HG03045 (cell line): ENCODE measurements around the gene TOP2A.

Experiments used
- ATAC-seq: cut with Tn5 transposase; IDR thresholded peaks from one replicate; pipeline ENCODE4 v1.9.1; 2021; ENCODE audit warnings: mild to moderate bottlenecking, moderate library complexity; ENCODE audit not compliant: unreplicated experiment

Gene TOP2A

DNA sequence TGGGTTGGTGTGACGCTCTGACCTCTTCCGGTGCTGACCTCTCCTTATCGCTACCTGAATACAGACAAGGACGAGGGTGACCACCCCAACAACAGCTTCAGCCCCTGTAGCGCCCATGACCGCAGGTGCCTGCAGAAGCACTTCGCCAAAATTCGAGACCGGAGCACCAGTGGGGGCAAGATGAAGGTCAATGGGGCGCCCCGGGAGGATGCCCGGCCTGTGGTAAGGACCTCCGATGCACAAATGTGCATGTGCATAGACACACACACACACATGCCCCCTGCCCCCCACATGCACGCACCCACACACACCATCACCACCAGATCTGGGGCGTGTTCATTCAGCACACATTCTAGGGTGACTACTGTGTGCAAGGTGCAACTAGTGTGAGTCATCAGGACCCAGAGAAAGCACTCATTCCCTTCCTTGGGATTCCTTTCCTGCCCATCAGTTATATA lies 35.3 kb upstream of the TOP2A start:
- ATAC-seq = no peak

DNA sequence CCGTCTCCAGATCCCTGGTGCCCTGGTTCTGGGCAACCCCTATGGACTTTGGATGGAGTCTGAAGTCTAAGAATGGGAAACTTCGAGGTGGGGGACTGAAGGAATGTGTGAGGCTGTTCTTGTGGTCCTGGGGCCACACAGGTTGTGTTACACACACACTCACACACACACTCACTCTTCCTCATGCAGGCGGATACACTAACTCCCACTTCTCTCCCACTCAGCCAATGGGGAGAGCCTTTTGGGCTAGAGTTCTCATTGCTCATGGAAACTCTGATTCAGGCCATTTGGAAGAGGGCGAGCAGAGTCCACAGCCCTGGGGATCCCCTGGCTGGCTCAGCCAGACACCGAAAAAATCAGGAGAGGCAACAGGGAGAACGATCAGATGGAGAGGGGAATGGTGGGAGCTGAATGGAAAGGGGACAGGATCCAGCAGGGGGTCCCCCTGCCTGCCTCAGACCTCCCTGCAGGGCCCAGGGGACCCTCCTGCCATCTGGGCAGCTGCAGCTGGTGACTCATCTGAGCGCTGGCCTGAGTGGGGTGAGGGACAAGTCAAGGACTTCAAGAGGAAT lies 34.6 kb upstream of the TOP2A start:
- no peak for ATAC-seq

DNA sequence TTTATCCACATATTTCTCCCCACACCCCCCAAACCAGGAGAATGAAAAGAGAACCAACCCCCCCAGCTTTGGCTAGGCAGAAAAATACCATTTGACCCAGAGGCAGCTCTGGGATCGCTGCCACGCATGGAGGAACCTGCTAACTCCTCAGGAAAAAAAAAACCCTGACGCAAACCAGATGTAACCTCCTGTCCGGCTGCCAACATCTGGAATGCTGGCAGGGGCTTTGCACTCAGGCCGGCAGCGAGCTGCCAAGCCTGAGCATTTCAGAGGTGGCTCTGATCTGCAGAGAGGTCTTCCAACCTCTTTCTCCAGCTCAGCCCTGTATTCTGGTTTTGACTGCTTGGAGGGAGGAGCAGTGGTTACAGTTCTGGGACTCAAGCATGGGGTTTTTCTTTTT lies 33.7 kb upstream of the TOP2A start:
- no peak for ATAC-seq

DNA sequence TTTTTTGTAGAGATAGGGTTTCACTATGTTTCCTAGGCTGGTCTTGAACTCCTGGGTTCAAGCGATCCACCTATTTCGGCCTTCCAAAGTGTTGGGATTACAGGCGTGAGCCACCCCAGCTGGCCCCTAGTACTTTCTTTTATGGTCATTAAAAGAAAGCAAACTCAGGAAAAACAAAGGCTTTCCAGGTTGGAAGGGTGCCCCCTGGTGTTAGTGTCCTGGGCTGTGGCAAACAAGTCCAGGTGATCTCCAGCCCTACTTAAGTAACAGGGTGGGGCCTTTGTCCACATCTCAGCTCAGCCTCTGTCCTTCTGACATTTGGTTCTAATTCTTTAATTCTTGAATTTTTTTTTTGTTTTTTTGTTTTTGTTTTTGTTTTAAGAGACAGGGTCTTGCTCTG lies 32.5 kb upstream of the TOP2A start:
- ATAC-seq = no peak

DNA sequence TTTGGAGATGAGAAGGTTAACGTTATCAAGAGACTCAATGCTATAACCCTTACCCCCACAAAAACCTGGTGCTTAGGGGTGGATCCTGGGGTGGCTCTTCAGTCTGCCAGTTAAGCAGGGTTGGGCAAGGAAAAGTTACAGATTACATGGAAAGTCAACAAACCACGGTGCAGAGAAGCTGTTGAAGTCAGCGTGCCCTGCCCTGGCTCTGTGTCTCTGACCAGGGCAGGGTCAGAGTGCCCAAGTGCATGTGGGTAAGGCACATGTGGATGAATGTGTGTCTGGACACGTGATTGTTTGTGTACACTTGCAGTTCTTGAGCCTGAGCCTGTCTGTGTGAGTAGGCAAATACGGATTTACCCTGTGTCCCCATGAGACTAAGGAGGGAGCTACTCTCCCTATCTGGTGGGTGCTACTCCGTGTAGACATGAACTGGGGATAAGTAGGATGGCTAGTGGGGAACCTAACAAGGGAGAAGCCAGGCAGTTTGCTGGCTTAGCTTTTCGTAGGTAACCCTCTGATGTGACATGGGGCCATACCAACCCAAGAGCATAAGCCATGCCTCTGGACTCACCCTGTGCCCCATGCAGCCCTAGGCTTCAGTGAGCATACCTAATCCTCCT lies 31.1 kb upstream of the TOP2A start:
- ATAC-seq = no peak

DNA sequence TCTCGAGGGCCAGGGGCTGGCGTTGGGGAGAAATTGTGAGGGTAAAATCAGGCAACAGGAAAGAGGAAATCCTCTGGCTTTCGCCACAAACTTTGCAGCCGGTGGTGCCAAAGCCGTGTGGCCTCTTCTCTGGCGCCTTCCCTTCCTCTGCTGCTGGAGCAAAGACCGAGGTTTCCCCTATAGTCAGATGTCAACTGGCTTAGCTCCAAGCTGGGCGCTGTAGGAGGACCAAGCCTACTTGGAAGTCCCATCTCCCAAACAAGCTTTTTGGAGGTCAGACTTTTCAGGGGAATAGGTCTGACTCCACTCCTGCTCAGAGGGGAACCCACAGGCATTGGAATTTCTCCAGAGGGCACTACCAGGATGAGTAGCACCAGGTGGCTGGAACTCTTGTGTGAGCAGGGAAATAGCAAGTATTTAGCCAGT lies 30.5 kb upstream of the TOP2A start:
- ATAC-seq = no peak

DNA sequence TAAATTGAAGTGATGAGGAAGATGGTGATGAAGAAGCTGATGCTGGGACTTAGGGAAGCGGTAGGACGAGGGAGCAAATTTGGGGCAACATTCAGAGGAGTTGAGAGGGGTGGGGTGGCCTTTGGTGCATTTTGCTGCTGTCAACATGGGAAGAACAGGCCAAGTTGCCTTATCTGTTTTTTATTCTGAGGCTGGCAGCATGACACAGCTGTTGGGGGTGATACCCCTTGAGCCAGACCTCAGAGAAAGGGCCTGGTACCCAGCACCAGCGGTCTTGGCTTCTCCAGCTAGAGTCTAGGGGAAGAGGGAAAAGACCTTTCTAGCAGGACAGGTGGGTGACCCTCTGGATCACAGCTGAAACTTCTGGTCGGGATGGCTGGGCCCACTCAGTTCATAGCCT lies 30.1 kb upstream of the TOP2A start:
- no peak for ATAC-seq

DNA sequence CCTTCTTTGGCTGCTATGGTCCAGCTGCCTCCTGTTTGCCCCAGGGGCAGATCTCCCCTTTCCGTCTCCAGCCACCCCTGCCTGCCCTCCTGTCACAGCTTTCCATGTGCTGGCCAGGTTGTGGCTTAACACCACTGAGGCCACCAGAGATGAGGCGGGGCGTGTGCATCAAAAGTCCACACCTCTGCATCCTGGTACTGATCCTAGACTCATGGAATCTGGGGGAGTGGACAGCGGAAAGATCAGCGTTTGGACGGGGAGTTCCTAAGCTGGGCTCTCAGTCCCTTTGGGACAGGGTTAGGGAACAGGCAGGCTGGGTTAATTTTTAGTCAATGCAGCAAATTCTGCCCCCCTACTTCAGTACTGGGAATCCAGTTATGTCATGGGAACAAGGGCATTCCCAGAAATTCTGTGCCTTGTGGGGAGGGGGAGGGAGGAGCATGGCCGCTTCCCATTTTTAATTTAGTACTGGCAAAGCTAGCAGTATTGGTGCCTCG lies 29.5 kb upstream of the TOP2A start:
- ATAC-seq = no peak

DNA sequence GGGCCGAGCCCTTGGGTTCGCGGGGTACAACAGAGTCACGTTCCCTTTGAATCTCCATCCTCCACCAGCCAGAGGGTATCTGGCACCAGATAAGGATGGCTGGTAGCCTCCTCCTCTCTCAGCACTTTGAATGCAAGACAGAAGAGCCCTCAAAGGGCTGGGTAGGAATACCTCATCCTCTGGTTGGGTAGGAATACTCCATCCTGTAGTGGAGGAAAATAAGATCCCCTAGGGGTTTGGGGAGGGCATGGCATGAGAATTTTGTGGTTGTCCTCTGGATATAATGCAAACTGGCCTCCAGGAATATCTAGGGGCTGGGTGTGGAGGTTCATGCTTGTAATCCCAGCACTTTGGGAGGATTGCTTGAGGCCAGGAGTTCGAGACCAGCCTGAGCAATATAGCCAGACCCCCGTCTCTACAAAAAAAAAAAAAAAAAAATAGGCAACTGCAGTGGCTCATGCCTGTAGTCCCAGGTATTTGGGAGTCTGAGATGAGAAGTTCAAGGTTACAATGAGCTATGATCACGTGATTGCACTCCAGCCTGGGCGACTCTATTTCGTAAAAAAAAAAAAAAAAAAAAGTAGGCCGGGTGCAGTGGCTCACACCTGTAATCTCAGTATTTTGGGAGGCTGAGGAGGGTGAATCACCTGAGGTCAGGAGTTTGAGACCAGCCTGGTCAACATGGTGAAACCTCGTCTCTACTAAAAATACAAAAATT lies 28.2 kb upstream of the TOP2A start:
- no peak for ATAC-seq

DNA sequence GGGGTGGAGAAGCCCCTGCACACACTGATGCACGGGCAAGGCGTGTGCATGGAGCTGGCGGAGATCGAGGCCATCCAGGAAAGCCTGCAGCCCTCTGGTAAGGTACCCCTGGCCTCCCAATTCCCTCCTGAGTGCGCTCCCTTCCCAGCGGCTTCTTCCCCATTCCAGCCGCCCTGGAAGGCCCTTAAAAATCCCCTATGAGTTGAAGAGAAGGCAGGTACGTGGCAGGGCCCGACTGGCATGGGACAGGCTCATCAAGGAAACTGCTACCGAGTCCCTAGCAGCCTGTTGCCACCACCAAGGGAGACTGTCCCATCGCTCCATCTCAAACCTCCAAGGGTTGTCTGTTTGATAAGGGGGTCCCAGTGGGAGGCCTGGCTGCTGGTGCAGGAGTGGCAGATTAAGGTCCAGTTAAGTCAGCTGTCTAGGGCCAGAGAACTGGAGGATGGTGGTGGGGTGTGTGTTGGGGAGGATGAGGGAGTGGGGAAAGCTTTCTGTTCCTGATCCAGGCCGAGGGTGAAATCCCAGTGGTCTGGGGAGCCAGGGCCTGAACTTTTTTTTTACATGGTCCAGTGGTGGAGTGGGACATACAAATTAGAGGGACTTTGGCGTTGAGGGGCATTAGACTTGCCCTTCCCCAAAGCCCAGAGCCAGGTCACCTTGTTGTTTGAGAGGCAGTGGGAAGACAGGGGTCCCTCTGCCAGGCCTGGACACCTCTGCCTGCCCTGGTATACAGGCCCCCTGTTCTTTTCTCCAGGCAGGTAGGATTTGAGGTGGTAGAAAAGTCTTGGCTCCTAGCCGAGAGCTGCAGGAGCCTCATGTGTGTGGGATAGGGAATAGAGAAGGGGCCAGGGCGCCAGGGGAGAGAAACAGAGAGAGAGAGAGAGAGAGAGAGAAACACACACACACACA lies 26.5 kb upstream of the TOP2A start:
- no peak for ATAC-seq

DNA sequence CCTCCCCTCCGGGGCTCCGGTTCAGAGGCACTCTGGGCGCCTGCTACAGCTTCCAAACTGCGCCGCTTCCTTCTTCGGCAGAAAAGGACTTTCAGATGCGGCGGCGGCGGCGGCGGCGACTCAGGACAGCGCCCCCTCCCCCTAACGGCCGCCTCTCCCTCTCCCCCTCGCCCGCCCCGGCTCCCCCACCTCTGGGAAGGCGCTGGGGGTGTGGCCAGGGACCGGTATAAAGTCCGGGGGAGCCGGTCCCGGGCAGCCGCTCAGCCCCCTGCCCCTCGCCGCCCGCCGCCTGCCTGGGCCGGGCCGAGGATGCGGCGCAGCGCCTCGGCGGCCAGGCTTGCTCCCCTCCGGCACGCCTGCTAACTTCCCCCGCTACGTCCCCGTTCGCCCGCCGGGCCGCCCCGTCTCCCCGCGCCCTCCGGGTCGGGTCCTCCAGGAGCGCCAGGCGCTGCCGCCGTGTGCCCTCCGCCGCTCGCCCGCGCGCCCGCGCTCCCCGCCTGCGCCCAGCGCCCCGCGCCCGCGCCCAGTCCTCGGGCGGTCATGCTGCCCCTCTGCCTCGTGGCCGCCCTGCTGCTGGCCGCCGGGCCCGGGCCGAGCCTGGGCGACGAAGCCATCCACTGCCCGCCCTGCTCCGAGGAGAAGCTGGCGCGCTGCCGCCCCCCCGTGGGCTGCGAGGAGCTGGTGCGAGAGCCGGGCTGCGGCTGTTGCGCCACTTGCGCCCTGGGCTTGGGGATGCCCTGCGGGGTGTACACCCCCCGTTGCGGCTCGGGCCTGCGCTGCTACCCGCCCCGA lies 25.7 kb upstream of the TOP2A start, which contains the start of gene IGFBP4:
TSS of gene IGFBP4 (plus strand) at position 255 of the 792 bp plus-strand sequence. CDS start at position 541, 286 bp downstream.
- no peak for ATAC-seq

DNA sequence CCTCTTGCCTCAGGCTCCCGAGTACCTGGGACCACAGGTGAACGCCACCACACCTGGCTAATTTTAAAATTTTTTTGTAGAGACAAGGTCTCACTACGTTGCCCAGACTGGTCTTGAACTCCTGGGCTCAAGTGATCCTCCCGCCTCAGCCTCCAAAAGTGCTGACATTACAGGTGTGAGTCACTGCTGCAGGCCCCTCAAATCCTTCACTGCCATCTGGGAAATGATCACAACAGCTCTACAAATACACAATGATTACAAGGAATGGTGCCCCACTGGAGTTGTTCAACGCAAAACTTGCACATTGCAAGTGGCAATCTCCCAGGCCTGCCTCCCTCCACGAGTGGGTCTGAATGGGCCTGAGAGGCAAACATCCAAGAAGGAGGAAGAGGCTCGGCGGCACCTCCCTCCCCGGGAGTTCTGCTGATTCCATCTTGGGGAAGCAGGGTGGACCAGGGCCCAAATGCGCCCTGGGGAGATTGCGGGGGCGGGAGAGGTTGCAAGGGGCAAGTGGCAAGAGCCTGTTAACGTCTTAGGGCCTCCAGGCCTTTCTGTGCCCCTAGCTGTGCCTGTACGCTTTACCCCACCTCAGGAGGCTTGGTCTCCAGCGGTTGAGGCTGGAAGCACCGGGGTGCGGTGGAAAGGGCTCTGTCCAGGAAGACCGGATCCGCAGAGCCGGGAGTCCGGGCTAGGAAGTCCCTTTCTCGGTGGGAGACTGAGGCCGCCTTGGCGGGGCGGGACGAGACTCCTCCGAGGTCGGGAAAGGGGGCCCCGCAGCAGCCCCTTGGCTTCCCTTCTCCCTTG lies 24.9 kb upstream of the TOP2A start:
- no peak for ATAC-seq

DNA sequence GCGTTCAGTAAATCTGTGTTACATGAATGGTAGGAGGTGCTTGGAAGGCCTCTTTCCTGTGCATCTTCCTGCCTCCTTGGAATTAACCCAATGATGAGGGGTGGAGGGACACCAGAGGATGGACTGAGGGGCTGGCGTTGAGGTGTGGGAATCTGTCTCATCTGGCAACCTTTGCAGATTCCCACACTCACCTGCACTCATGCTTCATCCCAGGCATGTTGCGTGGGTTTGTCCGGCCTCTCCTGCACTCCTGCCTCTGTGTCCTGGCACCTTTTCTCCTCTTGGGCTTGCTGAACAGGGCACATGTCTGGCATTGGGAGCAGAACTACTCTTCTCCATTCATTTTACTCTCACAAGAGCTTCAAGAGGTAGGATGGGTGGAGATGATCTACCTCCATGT lies 22.5 kb upstream of the TOP2A start:
- no peak for ATAC-seq

DNA sequence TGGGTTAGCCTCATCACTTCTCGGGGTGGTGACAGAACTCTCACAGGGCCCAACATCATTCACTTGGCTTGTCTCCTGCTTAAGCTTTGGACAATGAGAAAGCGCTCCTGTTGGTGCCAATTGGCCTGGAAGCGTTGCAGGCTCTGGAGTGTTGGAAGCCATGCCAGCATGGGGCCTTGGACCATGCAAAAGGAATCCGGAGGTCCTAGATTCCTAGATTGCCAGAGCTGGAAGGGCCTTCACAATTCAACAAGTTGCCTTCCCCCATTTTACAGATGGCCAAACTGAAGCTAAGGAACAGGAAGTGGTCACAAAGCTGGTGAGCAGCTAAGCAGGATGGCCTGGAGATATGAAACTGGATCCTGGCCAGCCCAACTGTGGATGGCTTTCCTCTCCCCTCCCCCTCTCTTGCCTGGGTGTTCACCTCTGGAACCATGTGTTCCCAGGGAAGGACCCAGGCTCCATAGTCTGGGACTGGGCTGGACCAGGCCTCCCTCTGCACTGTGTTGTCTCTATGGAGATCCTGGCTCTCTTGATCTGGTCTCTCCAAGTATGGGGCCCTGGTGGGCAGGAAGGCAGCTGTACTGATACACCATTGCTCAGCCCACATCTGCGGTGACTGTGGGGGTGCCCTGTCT lies 19.5 kb upstream of the TOP2A start:
- ATAC-seq = no peak

DNA sequence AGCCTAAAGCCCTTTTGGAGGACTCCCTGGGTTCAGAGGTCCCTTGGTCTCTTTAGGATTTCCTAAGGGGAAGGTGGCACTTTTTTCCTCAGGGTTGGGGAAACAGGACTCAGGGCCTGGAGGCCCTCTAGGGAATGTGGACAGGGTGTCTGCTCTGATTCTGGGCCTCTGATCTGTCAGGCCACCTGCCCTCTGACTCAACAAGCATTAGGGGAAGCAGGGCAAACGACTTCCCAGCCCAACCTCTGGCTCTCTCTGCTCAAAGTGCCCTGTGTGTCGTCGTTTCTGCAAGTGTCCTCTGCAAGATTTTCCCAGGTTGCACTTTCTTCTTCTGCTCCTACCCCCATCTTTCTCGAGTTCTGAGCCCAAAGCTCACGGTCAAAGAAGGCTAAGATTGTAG lies 18.9 kb upstream of the TOP2A start:
- ATAC-seq = no peak

DNA sequence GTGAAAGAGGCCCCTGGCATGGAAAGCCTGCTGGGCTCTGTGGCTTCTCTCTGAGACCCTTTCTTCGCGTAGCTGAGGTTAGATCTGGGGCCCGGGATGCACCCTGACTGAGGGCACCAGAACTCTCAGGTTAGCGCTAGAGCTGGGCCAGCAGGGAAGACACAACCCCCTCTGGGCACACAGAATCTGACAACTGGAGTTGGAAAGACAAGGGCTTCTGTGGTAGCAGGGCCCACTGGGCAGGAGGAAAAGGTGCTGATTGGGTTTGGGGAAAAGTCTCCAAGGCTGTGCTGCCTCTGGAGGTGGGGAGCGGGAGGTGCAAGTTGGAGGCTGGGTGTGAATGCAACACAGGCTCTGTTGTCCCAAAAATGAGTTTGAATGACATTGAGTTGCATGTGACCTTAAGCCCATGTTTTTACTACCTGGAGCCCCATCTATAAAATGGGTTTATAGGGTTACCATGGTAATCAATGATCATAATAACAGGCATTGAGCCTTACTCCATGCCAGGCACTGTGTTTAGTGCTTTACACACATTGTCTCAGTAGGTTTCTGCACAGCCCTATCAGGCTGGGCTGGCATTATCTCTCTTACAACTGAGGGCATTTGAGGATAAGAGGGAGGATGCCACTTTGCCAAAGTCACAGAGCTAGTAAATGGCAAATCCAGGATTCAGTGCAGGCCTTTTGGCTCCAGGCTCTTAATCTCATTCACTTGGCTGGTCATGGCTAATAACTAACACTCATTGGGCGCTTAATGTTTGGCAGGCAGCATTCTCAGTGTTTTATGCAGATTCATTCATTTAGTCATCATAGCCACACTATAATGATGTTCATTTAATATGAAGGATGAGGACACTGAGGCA lies 16.1 kb upstream of the TOP2A start:
- ATAC-seq = no peak

DNA sequence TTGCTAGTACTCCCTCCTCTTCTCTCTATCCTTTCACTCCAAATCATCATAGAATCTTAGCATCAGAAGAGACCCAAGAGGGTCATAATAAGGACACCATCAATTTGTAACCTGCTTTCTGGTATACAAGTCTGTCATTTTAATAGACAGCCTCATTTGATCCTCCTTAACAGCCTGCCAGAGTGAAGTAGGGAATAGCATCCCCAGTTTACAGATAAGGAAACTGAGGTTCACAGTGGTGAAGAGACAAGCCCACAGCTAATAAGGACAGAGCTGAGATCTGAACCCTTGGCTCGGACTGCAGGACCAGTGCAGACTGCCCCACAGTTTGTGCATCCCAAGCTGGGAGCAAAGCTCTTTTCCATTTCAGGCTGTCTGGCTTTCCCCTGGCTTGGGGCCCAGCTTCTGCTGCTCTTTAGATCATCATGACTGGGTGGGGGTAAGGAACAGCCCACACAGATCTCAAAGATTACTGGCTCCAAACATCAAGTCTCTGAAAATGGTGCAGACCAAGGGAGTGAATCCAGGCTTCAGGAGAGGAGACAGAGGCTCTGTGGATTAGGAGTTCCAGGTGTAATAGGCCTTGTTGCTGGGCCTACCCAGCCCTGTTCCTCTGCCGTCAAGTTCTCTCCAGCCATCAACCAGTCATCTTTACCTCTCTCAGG lies 15.3 kb upstream of the TOP2A start:
- no peak for ATAC-seq

DNA sequence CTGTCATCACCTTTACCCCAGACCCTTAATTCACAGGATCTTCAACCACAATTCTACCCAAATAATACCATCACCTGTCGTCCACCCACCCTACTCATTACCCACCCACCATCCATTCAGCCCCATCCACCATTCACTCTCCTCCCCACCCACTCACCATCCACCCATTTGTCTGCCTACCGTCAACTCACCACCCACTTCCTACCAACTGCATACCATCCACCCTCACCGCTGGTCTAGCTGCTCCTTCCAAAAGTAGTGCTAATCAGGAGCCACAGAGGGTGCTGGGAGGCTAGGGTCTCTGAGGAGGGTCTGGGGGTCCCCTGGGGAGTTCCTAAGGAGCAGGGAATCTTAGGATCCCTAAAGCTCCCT lies 13.5 kb upstream of the TOP2A start:
- ATAC-seq = no peak
